ENCODE data around the gene SBF2. TPM values are rescaled to one million over a fixed set of nuclear protein-coding genes. Genes with fewer than 3 reads are reported as not detected.

SBF2 gene
- total RNA-seq, 1 experiment from 2014 or later, result 30.2 TPM

- Histone ChIP-seq H4K20me1 (ENCODE audit: control insufficient read depth, insufficient read depth, insufficient read length) (no peaks in the 10 kb centered on the region), H3K14ac (ENCODE audit: insufficient read depth, low read length) (no peak overlapping the region), H3K79me1 (ENCODE audit: insufficient read depth, low read depth, low read length, poor library complexity, severe bottlenecking) (no peaks in the 10 kb centered on the region), H4K91ac (ENCODE audit: insufficient read length, low read depth, low read length) (no peak overlapping the region), H2AFZ (ENCODE audit: low read length) (no peak overlapping the region), H2AK5ac (ENCODE audit: insufficient read length, low read length) (no peak overlapping the region), H3K4ac (ENCODE audit: low read depth, low read length) (no peak overlapping the region), H3K23me2 (ENCODE audit: insufficient read length, low read depth, low read length, poor library complexity, severe bottlenecking) (no peaks in the 10 kb centered on the region), H3K9me3 (ENCODE audit: control insufficient read depth, low read depth, low read length) (no peaks in the 10 kb centered on the region), H4K8ac (replicated peaks; ENCODE audit: insufficient read length, low read depth, low read length) (no peak overlapping the region), H2BK120ac (ENCODE audit: low read depth, low read length, poor library complexity, severe bottlenecking) (no peak overlapping the region), H2BK5ac (ENCODE audit: insufficient read length, low read length) (no peak overlapping the region), H4K5ac (ENCODE audit: insufficient read length, low read depth, low read length) (no peak overlapping the region), H3K79me2 (ENCODE audit: insufficient read depth, low read length) (no peaks in the 10 kb centered on the region), H3K4me2 (ENCODE audit: insufficient read depth, insufficient read length, low read length) (no peak overlapping the region), H3K18ac (ENCODE audit: insufficient read length, low read depth, low read length) (no peak overlapping the region), H3K27ac (ENCODE audit: insufficient read length, low read depth, low read length) (no peak overlapping the region), H2BK20ac (ENCODE audit: low read depth, low read length, poor library complexity, severe bottlenecking) (no peak overlapping the region), H3K27me3 (ENCODE audit: insufficient read depth, low read length) (no peaks in the 10 kb centered on the region), H3K4me1 (ENCODE audit: insufficient read depth, low read length) (no peaks in the 10 kb centered on the region), H3K9ac (ENCODE audit: extremely low read depth, insufficient read length, low read length) (no peak overlapping the region), H2BK15ac (ENCODE audit: low read depth, low read length) (no peak overlapping the region), H3T11ph (ENCODE audit: low read length) (no peak overlapping the region), H3K23ac (ENCODE audit: insufficient read length, low read depth, low read length) (no peak overlapping the region), H3K56ac (ENCODE audit: insufficient read length, low read depth, low read length) (no peak overlapping the region), H2BK12ac (ENCODE audit: insufficient read length, low read depth, low read length) (no peak overlapping the region)
- TF ChIP-seq CTCF (conservative IDR thresholded peaks at IDR 0.05), result no peak
- H3K9me3 Mint-ChIP-seq, result peaks cover 8 to 10% of the 10 kb centered on the region in 2 experiments; a peak in 4 of 5 replicates
- H3K36me3 Mint-ChIP-seq (ENCODE audit: insufficient read depth in 1 of 3, low read depth in 3 of 3), result peaks cover 2 to 10% (median 2%) of the 10 kb centered on the region in 3 experiments; a peak in 5 of 7 replicates
- WGBS (ENCODE audit: extremely low coverage, insufficient read length, low lambda C conversion rate), result no CpG with 5 or more reads among the region's 2 CpGs
- no peak for DNase-seq
- H3K27ac Mint-ChIP-seq, result no peak overlapping the region
- H3K4me3 Mint-ChIP-seq, result no peak overlapping the region
- peaks cover 5% of the 10 kb centered on the region in 2 experiments for H3K4me1 Mint-ChIP-seq
- no peaks in the 10 kb centered on the region for H3K27me3 Mint-ChIP-seq (ENCODE audit: low read depth)
Measured at GRCh38 chr11:10162222-10162621, 131.8 kb downstream of the SBF2 start.

Measured in H9 (cell line).